Smooth muscle cell of the coronary artery (primary cell): ENCODE measurements around the gene SCUBE2. TPM values are rescaled to one million over a fixed set of nuclear protein-coding genes. Genes with fewer than 3 reads are reported as not detected.

Experiments
- total RNA-seq: library from RNA; depleted of rRNA; stranded (reverse); fragments of >200 nt; gene quantifications from 2 replicates; pipeline ENCODE4 v1.2.3, GENCODE V29; 2014; ENCODE audit warnings: low replicate concordance

Gene SCUBE2
- total RNA-seq = 0.98 and 8.2 TPM in 2 replicates

DNA sequence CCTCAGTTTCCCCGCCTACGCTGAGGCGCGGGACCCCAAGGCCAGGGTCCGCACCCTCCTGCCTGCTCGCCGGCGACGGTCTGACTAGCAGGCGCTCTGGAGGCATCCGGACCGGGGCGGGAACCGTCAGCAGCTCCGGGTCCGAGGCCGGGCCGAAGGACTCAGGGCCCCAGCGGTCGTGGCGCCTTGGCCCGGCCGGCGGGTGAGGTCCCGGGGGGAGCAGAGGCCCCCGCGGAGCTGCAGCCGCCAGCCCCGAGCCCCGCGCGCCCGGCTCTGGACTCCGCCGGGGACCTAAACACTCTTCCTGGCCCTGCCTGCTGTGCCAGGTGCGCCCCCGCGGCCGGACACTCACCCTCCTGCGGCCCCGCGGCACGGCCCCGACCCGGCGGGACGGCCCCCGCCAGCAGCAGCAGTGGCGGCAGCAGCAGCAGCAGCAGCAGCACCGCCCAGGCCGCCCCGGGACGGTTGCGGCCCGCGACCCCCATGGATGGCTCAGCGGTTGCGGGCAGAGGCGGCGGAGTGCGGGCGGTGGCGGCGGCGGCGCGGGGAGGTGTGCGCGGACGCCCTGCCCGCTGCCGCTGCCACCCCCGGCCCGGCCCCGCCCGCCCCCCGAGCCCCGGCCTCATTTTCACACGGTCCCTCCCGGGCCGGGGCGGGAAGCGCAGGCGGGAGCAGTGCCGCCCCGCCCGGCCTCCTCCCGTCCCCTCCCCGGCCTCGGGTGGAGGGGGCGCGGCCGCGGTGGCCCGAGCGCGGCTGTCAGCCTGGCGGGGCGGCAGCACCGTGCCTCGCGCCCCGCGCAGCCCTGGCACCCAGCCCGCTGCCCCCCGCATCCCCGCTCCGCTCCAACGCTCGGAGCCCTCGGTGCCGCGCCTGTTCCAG is at the start of gene SCUBE2:
TSS of gene SCUBE2 (minus strand) at position 556 of the 879 bp plus-strand sequence. CDS start at position 485, 71 bp downstream.

DNA sequence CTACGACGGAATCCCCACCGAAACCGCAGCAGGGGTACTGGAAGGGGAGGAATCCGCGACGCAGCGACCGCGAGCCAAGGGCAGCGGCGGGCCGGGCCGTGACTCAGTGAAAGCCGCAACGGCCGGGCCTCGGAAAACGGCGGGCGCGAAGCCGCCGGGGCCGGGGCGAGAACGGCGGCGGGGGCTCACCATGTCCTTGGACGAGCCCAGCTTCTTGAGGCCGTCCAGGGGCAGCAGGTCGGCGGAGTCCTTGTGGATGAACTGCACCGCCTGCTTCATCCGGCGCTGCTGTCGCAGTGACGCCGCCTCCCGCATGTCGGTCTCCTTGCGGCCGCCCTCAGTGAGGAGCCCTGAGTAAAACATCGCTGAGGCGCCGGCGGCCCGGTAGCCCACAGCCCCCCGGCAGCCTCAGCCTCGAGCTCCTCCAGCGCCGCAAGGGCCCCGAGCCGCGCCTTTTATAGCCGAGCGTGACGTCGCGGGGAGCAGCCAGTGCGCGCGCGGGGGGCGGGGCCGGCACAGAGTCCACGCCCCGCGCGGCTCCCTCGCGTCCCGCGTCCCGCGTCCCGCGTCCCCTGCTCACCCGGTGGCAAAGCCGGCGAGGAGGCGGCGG is 87.7 kb downstream of the SCUBE2 start, which contains the start of gene NRIP3:
TSS of gene NRIP3 (minus strand) at position 429 of the 610 bp plus-strand sequence. CDS start at position 363, 66 bp downstream.

Other genes starting within 250 kb of the SCUBE2 start
- gene AKIP1, start 180.4 kb downstream of the SCUBE2 start, total RNA-seq = 29.8 and 41.2 TPM in 2 replicates
- not detected in 2 replicates for gene C11orf16, start 158.7 kb downstream of the SCUBE2 start, total RNA-seq
- not detected in 2 replicates for gene ASCL3, start 148.6 kb downstream of the SCUBE2 start, total RNA-seq
- gene TMEM9B, start 127.2 kb downstream of the SCUBE2 start, total RNA-seq = 34.7 and 48.4 TPM in 2 replicates
- gene NRIP3, start 87.6 kb downstream of the SCUBE2 start, total RNA-seq = 3.7 and 8.7 TPM in 2 replicates
- 184 and 318 TPM in 2 replicates for gene DENND5A, start 173.8 kb upstream of the SCUBE2 start, total RNA-seq
- 20.6 and 64.7 TPM in 2 replicates for gene TMEM41B, start 223.0 kb upstream of the SCUBE2 start, total RNA-seq